SK-N-SH treated with all-trans-retinoic acid at 6 μM for 48 hours (cell line): ENCODE measurements around the gene SLC66A3.

Source experiments
- ATAC-seq: fragments of 200-7000 bp; cut with Tn5 transposase; 3 replicates; pipeline ENCODE4 v1.9.1; 2020; ENCODE audit warnings: mild to moderate bottlenecking, moderate library complexity
- ARNTL ChIP-seq: fragments of 450-650 bp; formaldehyde crosslinking; IDR thresholded peaks from 2 replicates; pipeline ENCODE4 v1.5.0; 2020; ENCODE audit warnings: low read depth, mild to moderate bottlenecking, moderate library complexity, borderline replicate concordance
- ESRRG ChIP-seq: fragments of 250-450 bp; sonication (Bioruptor Pico); IDR thresholded peaks from 2 replicates; pipeline ENCODE4 v1.6.1; 2021; ENCODE audit warnings: mild to moderate bottlenecking
- GLIS3 ChIP-seq: fragments of 250-450 bp; sonication (Bioruptor Pico); IDR thresholded peaks from 2 replicates; pipeline ENCODE4 v1.5.0; 2020; ENCODE audit warnings: mild to moderate bottlenecking, moderate library complexity
- ISL1 ChIP-seq: fragments of 250-450 bp; sonication (Bioruptor Pico); IDR thresholded peaks from 2 replicates; pipeline ENCODE4 v2.1.2; 2022; ENCODE audit warnings: mild to moderate bottlenecking, moderate library complexity
- PPARA ChIP-seq: fragments of 250-450 bp; sonication (Bioruptor Pico); IDR thresholded peaks from 2 replicates; pipeline ENCODE4 v1.5.0; 2020; ENCODE audit warnings: mild to moderate bottlenecking, borderline replicate concordance
- RARB ChIP-seq: fragments of 250-450 bp; sonication (Bioruptor Pico); IDR thresholded peaks from 2 replicates; pipeline ENCODE4 v1.8.0; 2021; ENCODE audit warnings: mild to moderate bottlenecking, moderate library complexity
- TCF4 ChIP-seq: fragments of 250-450 bp; sonication (Bioruptor Pico); IDR thresholded peaks from 2 replicates; pipeline ENCODE4 v1.8.0; 2021; ENCODE audit warnings: mild to moderate bottlenecking, moderate library complexity, borderline replicate concordance
- TOX ChIP-seq: fragments of 250-450 bp; sonication (Bioruptor Pico); IDR thresholded peaks from 2 replicates; pipeline ENCODE4 v1.8.0; 2021; ENCODE audit warnings: mild to moderate bottlenecking, moderate library complexity, borderline replicate concordance
- ZFP3 ChIP-seq: fragments of 250-450 bp; sonication (Bioruptor Pico); IDR thresholded peaks from 2 replicates; pipeline ENCODE4 v1.5.0; 2020; ENCODE audit warnings: mild to moderate bottlenecking, moderate library complexity
- ZNF565 ChIP-seq: fragments of 450-650 bp; formaldehyde crosslinking; conservative IDR thresholded peaks from 2 replicates; pipeline ENCODE4 v1.5.0; 2020; ENCODE audit warnings: low read depth, mild to moderate bottlenecking, moderate library complexity
- TF ChIP-seq, protein P1 (sequence below): fragments of 250-450 bp; sonication (Bioruptor Pico); IDR thresholded peaks from 2 replicates; pipeline ENCODE4 v1.5.0; 2020; ENCODE audit warnings: mild to moderate bottlenecking, moderate library complexity
- TF ChIP-seq, protein P2 (sequence below): fragments of 250-450 bp; sonication (Bioruptor Pico); IDR thresholded peaks from 2 replicates; pipeline ENCODE4 v1.8.0; 2021; ENCODE audit warnings: low read depth, mild to moderate bottlenecking, moderate library complexity, borderline replicate concordance
- TF ChIP-seq, protein P3 (sequence below): fragments of 250-450 bp; sonication (Bioruptor Pico); IDR thresholded peaks from 2 replicates; pipeline ENCODE4 v1.5.1; 2021; ENCODE audit warnings: mild to moderate bottlenecking, moderate library complexity

The SLC66A3 gene

DNA sequence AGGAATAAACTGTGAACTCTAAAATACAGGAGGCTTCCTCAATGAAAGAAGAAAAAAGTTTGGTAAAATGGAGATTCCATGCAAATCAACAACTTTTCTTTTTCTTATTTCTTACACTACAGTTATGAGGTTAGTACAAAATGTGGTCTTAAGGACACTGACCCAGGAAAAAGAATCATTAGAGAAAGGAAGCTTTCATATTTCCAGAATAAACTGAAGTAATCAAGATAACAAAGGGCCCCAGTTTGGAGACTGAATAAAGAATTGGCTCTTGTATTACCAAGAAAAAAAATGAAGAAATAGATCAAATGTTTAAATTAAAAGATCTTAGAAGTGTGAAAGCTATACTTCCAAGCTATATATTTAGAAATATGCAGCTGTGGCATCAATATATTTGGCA is 72.3 kb downstream of the SLC66A3 start:
- no peak for ATAC-seq
- TF ChIP-seq ISL1 (CRISPR knock-in tag) (no peak), GLIS3 (CRISPR knock-in tag) (no peak), TOX (no peak), PPARA (CRISPR knock-in tag) (no peak), TCF4 (CRISPR knock-in tag) (no peak), ARNTL (no peak), ZFP3 (CRISPR knock-in tag) (no peak), RARB (CRISPR knock-in tag) (no peak), ZNF565 (CRISPR knock-in tag) (no peak), ESRRG (no peak)
- TF ChIP-seq, protein P1, sequence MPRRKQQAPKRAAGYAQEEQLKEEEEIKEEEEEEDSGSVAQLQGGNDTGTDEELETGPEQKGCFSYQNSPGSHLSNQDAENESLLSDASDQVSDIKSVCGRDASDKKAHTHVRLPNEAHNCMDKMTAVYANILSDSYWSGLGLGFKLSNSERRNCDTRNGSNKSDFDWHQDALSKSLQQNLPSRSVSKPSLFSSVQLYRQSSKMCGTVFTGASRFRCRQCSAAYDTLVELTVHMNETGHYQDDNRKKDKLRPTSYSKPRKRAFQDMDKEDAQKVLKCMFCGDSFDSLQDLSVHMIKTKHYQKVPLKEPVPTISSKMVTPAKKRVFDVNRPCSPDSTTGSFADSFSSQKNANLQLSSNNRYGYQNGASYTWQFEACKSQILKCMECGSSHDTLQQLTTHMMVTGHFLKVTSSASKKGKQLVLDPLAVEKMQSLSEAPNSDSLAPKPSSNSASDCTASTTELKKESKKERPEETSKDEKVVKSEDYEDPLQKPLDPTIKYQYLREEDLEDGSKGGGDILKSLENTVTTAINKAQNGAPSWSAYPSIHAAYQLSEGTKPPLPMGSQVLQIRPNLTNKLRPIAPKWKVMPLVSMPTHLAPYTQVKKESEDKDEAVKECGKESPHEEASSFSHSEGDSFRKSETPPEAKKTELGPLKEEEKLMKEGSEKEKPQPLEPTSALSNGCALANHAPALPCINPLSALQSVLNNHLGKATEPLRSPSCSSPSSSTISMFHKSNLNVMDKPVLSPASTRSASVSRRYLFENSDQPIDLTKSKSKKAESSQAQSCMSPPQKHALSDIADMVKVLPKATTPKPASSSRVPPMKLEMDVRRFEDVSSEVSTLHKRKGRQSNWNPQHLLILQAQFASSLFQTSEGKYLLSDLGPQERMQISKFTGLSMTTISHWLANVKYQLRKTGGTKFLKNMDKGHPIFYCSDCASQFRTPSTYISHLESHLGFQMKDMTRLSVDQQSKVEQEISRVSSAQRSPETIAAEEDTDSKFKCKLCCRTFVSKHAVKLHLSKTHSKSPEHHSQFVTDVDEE = no peak
- TF ChIP-seq, protein P2, sequence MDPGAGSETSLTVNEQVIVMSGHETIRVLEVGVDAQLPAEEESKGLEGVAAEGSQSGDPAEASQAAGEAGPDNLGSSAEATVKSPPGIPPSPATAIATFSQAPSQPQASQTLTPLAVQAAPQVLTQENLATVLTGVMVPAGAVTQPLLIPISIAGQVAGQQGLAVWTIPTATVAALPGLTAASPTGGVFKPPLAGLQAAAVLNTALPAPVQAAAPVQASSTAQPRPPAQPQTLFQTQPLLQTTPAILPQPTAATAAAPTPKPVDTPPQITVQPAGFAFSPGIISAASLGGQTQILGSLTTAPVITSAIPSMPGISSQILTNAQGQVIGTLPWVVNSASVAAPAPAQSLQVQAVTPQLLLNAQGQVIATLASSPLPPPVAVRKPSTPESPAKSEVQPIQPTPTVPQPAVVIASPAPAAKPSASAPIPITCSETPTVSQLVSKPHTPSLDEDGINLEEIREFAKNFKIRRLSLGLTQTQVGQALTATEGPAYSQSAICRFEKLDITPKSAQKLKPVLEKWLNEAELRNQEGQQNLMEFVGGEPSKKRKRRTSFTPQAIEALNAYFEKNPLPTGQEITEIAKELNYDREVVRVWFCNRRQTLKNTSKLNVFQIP (CRISPR knock-in tag) = no peak
- TF ChIP-seq, protein P3, sequence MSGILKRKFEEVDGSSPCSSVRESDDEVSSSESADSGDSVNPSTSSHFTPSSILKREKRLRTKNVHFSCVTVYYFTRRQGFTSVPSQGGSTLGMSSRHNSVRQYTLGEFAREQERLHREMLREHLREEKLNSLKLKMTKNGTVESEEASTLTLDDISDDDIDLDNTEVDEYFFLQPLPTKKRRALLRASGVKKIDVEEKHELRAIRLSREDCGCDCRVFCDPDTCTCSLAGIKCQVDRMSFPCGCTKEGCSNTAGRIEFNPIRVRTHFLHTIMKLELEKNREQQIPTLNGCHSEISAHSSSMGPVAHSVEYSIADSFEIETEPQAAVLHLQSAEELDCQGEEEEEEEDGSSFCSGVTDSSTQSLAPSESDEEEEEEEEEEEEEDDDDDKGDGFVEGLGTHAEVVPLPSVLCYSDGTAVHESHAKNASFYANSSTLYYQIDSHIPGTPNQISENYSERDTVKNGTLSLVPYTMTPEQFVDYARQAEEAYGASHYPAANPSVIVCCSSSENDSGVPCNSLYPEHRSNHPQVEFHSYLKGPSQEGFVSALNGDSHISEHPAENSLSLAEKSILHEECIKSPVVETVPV (CRISPR knock-in tag) = no peak
